Fibroblast of lung (primary cell): ENCODE measurements around the gene ARHGDIA. TPM values are rescaled to one million over a fixed set of nuclear protein-coding genes. Genes with fewer than 3 reads are reported as not detected.

ENCODE experiments used
- DNase-seq, 2 donors: peaks; one replicate each; pipeline versions ENCODE4 v3.0.0 to v3.0.0-alpha.2; 2010; ENCODE audit warnings: low read depth in 2 of 2
- H2AFZ ChIP-seq: 2 replicates; pipeline ENCODE4 v1.5.1; 2012; ENCODE audit warnings: low read length, control low read depth, inconsistent platforms
- H3K27ac ChIP-seq: 2 replicates; pipeline ENCODE4 v1.5.1; 2011; ENCODE audit warnings: low read length, control low read depth; ENCODE audit not compliant: insufficient read depth
- H3K27me3 ChIP-seq: 2 replicates; pipeline ENCODE4 v1.5.1; 2011; ENCODE audit warnings: mild to moderate bottlenecking, low read length; ENCODE audit not compliant: control insufficient read depth, insufficient read depth
- H3K36me3 ChIP-seq: 2 replicates; pipeline ENCODE4 v1.5.1; 2011; ENCODE audit warnings: low read length; ENCODE audit not compliant: control insufficient read depth, insufficient read depth
- H3K4me1 ChIP-seq: 2 replicates; pipeline ENCODE4 v1.5.1; 2011; ENCODE audit warnings: low read length; ENCODE audit not compliant: control insufficient read depth, insufficient read depth; ENCODE audit errors: extremely low read depth
- H3K4me2 ChIP-seq: 2 replicates; pipeline ENCODE4 v1.5.1; 2011; ENCODE audit warnings: low read length, control low read depth; ENCODE audit not compliant: insufficient read depth; ENCODE audit errors: extremely low read depth
- H3K4me3 ChIP-seq, 4 experiments: fragments of 200-600 bp in 1 of 4; sonication (generic) in 1 of 4; replicated peaks in 1 of 4; 2 replicates each; pipeline ENCODE4 v1.5.1; 2011 to 2016; ENCODE audit warnings: low read length in 4 of 4, low read depth in 3 of 4, mild to moderate bottlenecking in 3 of 4, control low read depth in 2 of 4, inconsistent platforms in 1 of 4, mixed read lengths in 1 of 4; ENCODE audit not compliant: insufficient read depth in 1 of 4; ENCODE audit errors: control extremely low read depth in 1 of 4
- H3K79me2 ChIP-seq: 2 replicates; pipeline ENCODE4 v1.5.1; 2012; ENCODE audit warnings: mild to moderate bottlenecking, low read length, inconsistent platforms; ENCODE audit not compliant: control insufficient read depth, insufficient read depth
- H3K9ac ChIP-seq: 2 replicates; pipeline ENCODE4 v1.5.1; 2011; ENCODE audit warnings: mild to moderate bottlenecking, low read length, control low read depth; ENCODE audit not compliant: insufficient read depth
- H3K9me3 ChIP-seq: 2 replicates; pipeline ENCODE4 v1.5.1; 2012; ENCODE audit warnings: low read depth, low read length; ENCODE audit not compliant: control insufficient read depth, insufficient read depth
- H4K20me1 ChIP-seq: 2 replicates; pipeline ENCODE4 v1.5.1; 2011; ENCODE audit warnings: low read length; ENCODE audit not compliant: control insufficient read depth, insufficient read depth; ENCODE audit errors: extremely low read depth
- CTCF ChIP-seq, 2 donors: IDR thresholded peaks in 1 of 2; conservative IDR thresholded peaks in 1 of 2; 1 replicate in 1 of 2; 2 replicates in 1 of 2; pipeline ENCODE4 v1.5.1; 2011 to 2012; ENCODE audit warnings: low read length in 2 of 2, control low read depth in 1 of 2, inconsistent platforms in 1 of 2, low read depth in 1 of 2, mild to moderate bottlenecking in 1 of 2
- EZH2 ChIP-seq: IDR thresholded peaks from 2 replicates; pipeline ENCODE4 v1.5.1; 2012; ENCODE audit warnings: low read length, control low read depth, mild to moderate bottlenecking; ENCODE audit errors: missing control alignments
- polyA plus RNA-seq, 2 donors: library from polyadenylated mRNA; depleted of rRNA in 1 of 2; stranded (reverse) in 1 of 2; unstranded in 1 of 2; fragments of >200 nt; gene quantifications; 2 replicates each; pipeline ENCODE4 v1.2.1, GENCODE V29; 2011 to 2012; ENCODE audit warnings: missing spikeins in 1 of 2
- total RNA-seq: library from RNA; depleted of rRNA; stranded (reverse); fragments of >200 nt; gene quantifications from 2 replicates; pipeline ENCODE4 v1.2.1, GENCODE V29; 2014

ARHGDIA gene
- total and polyA plus RNA-seq, 2 donors (not counting 1 experiment from before 2014, with no cell fraction given): 95.0 to 164 TPM

GRCh38 chr17:81854974-81855774 lies 16.0 kb downstream of the ARHGDIA start:
- Histone ChIP-seq H3K4me1 (peaks cover 18% of the 10 kb centered on the region), H3K4me3 (no peak overlapping the region), H3K9ac (no peak overlapping the region), H2AFZ (no peak overlapping the region), H3K27ac (no peak overlapping the region), H3K9me3 (no peaks in the 10 kb centered on the region), H3K36me3 (peaks cover 47% of the 10 kb centered on the region), H4K20me1 (no peaks in the 10 kb centered on the region), H3K79me2 (peaks cover 78% of the 10 kb centered on the region), H3K27me3 (no peaks in the 10 kb centered on the region), H3K4me2 (peak overlapping the region; percentile 0)
- DNase-seq: peak in 1 of 2 donors; percentile 28
- no peak for TF ChIP-seq CTCF (conservative IDR thresholded peaks at IDR 0.05 in 1 of 2, IDR thresholded peaks at IDR 0.05 in 1 of 2; ENCODE audit: low read depth in 1 of 2, low read length in 2 of 2)
- no peak for TF ChIP-seq EZH2

GRCh38 chr17:81852237-81852636 lies 18.9 kb downstream of the ARHGDIA start:
- no peaks in the 10 kb centered on the region for H4K20me1 ChIP-seq

GRCh38 chr17:81851423-81851822 lies 19.7 kb downstream of the ARHGDIA start:
- no peak for TF ChIP-seq EZH2
- no peak overlapping the region for H2AFZ ChIP-seq
- peaks cover 5% of the 10 kb centered on the region for H3K4me1 ChIP-seq
- no peak for DNase-seq
- H4K20me1 ChIP-seq: no peaks in the 10 kb centered on the region
- H3K4me3 ChIP-seq: no peak overlapping the region
- no peaks in the 10 kb centered on the region for H3K27me3 ChIP-seq
- no peak overlapping the region for H3K4me2 ChIP-seq
- no peaks in the 10 kb centered on the region for H3K9me3 ChIP-seq
- peaks cover 42% of the 10 kb centered on the region for H3K36me3 ChIP-seq
- peaks cover 42% of the 10 kb centered on the region for H3K79me2 ChIP-seq
- no peak overlapping the region for H3K9ac ChIP-seq
- no peak overlapping the region for H3K27ac ChIP-seq

More at GRCh38 chr17:81852237-81852636, 18.9 kb downstream of the ARHGDIA start:
- peaks cover 48% of the 10 kb centered on the region for H3K79me2 ChIP-seq
- no peak overlapping the region for H3K9ac ChIP-seq
- no peak overlapping the region for H3K4me3 ChIP-seq
- no peak overlapping the region for H3K27ac ChIP-seq
- H3K27me3 ChIP-seq: no peaks in the 10 kb centered on the region
- no peak for TF ChIP-seq CTCF (conservative IDR thresholded peaks at IDR 0.05 in 1 of 2, IDR thresholded peaks at IDR 0.05 in 1 of 2; ENCODE audit: low read depth in 1 of 2, low read length in 2 of 2)
- no peak for TF ChIP-seq EZH2
- no peaks in the 10 kb centered on the region for H3K9me3 ChIP-seq
- H2AFZ ChIP-seq: no peak overlapping the region
- no peak for DNase-seq
- peaks cover 37% of the 10 kb centered on the region for H3K36me3 ChIP-seq
- H3K4me1 ChIP-seq: peaks cover 5% of the 10 kb centered on the region
- H3K4me2 ChIP-seq: no peak overlapping the region
